NOMO-1 treated with dmso at 0.1 percent for 144 hours (cell line): ENCODE data around the gene CACNA1C.

Experiments used
- DNase-seq: peaks from one replicate; lab custom pipeline; 2025; ENCODE audit not compliant: unreplicated experiment; lab: John Stamatoyannopoulos, UW

CACNA1C gene

DNA sequence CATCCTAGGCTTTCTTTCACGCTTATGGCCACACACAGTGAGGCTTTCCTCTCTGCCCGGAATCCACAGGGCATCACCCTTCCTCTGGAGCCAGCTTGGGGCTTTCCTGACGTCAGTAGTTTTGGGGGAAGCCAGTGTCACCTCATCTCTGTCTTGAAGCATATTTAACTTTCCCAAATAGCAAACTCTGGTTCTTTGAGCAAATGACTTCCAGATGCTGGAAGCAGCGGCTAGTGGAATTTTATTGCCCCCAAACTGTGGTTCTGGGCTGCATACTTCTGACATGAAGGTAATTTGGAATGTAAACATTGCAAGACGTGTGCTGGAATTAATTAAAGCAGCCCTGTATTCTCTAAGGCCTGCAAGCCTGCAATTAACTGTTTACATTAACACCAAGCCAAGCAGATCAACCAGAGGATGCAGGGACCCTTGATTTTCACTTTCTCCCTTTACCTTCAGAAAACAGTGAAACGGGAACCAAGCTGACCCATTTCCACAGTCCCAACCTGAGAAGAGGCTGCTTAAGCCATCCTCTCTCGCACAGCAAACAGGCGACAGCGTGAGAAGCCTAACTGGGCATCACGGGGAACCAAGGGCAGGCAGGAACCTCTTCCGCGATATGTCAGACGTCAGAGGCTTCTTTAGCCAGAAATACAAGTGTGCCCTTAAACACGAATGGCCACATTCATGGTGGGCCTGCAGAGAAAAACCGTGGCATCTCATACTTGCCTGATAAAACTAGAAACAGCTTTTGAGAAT, 258.4 kb downstream of the CACNA1C start:
- DNase-seq = no peak

DNA sequence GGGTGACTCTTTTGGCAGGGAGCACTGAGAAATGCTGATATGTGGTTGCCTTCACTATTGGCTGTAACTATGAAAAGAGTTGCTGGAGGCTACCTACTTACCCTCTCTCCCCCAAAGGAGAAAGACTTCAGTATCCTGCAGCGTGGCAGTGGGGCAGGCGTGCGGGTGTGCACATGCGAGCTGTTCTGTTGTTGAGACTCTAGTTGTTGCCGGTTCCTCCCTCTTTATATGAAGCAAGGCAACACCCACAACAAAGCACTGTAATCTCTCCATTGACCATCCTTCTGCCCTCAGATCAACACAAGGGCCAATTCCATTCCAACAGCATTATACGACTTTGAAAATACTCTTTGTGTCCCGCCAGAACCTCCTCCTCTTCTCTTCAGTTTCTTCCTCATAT, 259.4 kb downstream of the CACNA1C start:
- DNase-seq = no peak

DNA sequence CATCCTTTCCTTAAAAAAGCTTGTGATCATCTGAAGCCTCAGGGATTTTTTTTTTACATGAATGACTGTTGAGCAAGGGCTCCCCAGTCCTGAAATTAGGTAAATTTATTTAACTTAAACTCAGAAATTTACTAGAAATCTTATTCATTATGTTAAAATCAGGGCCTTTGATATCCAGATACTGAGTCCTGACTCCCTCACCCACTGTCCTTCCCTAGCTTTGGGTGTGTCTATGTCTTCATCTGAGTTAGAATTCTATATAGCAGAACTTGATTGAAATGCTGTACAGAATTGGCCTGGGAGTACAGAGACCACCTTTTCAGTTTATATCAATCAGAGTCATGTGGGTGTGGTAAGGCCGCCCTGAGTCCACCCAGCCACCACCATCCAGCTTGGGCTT, 260.0 kb downstream of the CACNA1C start:
- no peak for DNase-seq

DNA sequence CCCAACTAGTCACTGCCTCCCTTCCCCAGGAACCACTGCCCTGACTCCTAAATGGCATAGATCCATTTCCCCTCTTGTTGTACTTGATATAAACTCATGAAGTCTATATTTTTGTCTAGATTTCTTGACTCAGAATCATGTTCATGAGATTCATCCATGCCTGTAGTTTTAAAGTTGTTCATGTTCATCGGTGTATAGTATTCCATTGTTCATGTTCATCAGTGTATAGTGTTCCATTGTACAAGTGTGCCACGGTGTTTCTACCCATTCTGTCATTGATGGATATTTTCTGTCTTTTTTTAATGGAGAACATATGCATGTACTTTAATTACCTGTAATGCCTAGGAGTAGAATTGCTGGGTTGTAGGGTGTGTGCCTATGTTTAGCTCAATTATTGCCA, 261.7 kb downstream of the CACNA1C start:
- DNase-seq = no peak

DNA sequence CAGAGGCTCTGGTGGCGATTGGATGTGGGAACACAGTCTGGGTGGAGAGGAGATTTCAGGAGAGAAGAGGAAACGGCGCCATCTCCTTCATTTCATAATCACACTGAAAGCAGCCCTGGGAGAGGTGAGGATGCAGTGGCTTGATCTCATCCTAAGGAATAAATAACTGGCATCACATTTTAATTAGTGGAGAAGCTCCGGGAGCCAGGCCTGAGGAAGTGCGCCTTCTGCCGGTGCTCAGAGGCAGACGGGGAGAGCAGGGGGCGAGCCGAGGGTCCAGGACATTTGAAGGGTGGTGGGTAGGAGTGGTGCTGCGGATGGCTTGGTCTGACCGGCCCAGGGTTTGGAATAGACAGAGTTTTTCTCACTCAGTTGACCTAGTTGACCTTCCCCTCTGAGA, 265.0 kb downstream of the CACNA1C start:
- DNase-seq = no peak

DNA sequence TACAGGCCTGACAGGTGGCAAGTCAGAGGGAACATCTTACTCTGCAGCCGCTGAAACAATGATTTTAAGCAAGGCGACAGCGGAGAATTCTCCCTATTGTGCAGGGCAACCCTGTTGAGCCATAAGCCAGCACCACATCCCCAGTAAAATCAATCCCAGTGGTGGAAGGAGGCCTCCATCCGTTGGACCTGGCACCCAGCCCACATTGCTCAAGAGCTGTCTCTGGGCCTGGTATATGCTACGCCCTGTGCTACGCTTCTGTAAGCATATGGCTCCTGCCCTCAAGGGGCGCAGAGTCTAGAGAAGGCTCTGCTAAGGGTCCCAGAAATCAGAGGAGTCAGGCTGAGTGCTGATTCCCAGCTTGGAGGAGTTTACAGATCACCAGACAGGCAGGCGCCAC, 265.5 kb downstream of the CACNA1C start:
- no peak for DNase-seq

DNA sequence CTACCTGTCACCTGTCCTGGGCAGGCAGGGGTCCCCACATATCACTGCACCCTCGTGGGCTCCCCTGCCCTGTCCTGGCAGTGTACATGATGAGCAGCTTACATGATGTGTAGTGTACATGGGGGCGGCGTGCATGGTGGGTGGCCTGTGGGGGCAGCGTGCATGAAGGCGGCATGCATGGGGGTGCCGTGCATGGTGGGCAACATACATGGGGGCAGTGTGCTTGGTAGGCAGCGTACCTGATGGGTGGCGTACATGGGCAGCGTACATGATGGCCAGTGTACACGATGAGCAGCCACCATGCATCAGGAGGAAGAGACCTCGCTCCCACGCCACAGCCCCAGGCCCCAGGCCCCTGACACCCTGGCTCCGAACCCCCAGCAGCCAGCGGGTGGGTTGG, 266.3 kb downstream of the CACNA1C start:
- no peak for DNase-seq

DNA sequence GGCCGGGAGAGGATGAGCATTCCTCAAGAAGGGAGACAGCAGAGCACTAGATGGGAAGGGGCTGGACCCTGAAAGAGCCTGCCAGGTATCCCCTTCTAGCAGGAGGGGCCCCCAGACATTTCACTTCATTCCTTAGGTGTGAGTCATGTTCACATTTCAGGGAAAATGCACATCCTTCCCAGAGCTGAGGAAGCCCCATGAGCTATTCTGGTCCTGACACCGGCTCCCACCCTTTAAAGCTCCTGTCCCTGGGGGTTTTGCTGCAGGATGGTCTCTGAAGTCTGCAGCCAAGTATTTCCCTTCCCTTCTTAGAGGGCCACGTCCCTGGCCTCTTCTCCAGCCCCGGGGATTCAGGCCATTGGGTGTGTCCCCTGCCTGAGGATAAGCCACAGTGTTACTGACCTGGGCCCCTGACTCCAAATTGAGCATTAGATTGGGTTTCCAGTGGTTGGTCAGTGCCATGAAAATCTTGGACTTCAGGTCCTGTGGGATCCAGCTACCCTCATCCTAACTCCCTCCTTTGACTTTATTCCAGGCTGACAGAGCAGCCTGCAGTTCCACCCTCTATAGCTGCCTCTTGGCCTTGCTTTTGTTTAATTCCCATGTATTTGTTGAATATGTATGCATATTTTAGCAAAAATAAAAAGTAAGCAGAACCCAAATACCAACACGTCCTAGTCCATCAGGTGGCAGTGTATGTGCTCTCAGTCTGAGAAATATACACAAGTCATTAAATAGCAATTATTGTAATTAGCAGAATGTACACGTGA, 267.1 kb downstream of the CACNA1C start:
- DNase-seq = no peak

DNA sequence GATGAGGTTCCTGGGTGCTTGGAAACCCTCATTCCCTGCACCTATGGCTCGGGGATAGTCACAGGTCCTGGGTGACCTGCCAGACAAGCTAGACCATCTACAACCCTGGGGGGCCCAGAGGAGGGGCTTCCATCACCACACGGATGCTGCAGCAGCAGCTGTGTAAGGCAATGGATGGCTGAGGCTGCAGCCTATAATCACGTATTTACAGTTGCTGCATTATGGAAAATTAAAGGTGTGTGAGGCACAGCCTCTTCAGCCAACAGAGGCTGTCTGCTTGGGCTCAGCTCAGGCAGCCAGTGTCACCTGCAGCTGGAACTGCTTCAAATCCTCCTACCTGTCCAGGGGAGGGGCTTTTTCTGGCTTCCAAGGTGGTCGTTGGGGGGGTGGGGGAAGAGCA, 268.1 kb downstream of the CACNA1C start:
- DNase-seq = no peak

DNA sequence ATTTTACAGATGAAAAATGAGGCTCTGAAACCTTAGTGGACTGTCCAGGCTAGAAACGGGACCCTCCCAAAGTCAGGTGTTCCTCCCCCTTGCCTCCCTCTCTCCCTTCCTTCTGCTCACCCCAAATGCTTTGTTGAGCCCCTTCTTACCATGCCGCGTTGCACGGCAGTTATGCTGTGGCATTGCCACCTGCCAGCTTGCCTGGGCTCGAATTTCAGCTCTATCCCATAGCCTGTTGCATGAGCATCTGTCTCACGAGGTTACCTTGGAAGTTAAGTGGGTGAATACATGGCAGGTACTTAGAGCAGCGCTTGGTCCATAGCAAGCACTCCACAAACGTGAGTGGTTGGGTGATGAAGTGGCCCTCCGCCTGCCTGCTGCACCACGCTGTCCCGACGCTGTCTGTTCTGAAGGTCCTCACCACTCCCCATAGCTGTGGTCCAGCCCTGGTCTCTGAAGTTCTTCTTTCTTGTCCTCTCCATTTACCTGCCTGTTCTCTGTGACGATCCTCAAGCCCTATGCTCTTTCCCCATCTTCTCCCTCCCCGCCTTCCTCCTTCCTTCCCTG, 269.9 kb downstream of the CACNA1C start:
- DNase-seq = no peak

DNA sequence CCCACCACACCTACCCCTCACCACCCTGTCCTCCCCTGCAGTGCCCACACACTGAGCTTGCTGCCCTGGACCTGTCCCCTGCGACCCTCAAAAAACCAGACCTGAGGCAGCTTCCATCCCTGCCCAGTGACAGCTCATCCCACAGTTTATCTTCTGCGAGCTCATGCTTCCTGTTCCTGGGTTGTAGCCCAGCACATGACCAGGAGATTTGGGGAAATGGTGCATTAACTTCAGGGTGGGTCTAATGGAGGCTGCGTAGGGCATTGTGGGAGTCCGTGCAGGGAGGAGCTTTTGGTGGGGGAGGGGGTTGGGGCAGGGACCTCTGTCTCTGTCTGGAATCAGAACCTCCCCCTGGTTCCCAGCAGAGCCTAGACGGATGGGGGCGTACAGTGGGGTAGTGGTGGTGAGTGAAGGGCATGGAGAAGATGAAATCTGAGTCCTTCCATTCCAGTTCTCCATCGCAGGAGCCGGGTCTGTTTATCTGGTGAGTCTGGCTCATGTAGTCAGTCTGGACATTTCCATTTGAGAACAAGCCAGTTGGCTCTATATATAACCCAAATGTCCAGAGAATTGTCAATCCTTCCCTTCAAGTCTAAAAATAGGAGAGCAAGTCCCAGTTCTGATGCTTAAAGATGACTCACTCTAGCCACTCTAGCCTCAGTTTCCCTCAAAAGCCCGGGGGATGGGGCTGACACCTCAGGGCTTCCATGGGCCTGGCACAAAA, 270.9 kb downstream of the CACNA1C start:
- DNase-seq = no peak

DNA sequence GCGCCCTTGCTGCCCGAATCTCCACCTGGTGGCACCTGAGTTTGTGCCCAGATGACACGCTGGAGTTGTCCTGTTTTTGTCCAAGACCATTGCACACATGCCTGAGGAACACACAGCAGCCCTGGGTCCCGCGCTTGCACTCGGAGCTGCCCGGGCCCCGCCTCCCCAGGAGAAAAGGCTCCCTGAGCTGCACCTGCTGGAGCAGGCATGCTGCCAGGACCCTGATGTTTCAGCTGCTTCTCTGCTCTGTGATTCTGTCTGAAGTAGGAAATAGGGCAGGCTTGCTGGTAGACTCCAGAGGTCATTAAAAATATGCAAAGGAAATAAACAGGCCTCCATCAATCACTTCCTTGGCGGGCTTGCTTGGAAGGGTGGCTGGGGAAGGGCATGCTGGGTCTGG, 271.6 kb downstream of the CACNA1C start:
- no peak for DNase-seq

DNA sequence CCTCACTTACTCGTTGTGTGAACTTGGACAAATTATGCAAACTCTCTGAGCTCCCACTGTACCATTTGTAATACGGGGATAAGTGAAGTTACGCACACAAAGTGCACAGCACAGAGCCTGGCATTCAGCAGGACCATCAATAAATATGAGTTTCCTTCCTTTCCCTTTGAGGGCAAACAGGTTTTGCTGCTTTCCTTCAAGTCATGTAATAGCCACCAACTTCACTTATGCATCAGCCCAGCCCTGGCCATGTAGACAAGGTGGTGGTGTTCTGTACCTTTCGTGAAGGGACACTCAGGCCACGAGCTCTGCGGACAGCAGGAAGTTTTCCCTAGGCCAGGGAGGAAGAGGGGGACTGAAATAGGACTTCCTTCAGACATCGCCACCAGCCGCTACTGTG, 272.7 kb downstream of the CACNA1C start:
- no peak for DNase-seq

DNA sequence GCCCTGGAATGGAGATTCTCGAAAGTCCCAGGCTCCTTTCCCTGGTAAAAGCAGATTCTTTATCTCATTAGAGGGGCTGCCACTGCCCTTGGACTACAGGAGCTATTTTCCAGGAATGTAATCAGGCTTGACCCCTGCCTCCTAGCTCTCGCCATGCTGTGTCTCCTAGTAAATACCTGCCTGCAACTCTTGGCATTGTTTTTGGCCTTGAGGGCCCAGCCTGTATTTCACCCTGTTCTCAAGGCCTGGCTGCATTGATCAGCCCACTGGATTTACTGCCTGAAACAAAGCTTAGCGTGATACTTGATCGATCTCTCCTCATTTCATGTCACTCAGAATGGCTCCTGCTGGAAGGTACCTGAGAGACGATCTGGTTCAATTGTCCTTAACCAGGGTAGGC, 273.7 kb downstream of the CACNA1C start:
- DNase-seq = no peak

DNA sequence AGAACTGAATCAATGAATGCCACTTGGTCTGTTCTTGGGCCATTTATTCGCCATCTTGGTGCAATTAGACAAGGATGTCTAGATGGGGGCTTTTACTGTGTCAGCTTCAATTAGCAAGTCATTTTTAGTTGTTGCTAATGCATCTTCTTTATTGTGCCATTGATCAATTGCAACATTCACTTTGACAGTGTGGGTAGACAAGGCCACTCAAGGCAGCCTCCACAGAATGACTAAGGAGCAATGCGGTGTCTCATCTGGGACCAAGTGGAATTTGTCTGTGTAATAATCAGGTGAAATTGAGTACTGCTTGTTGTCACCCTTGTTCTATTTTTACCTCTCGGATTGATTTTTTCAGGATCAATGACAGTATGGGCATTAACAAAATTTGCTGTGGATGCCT, 275.9 kb downstream of the CACNA1C start:
- no peak for DNase-seq

DNA sequence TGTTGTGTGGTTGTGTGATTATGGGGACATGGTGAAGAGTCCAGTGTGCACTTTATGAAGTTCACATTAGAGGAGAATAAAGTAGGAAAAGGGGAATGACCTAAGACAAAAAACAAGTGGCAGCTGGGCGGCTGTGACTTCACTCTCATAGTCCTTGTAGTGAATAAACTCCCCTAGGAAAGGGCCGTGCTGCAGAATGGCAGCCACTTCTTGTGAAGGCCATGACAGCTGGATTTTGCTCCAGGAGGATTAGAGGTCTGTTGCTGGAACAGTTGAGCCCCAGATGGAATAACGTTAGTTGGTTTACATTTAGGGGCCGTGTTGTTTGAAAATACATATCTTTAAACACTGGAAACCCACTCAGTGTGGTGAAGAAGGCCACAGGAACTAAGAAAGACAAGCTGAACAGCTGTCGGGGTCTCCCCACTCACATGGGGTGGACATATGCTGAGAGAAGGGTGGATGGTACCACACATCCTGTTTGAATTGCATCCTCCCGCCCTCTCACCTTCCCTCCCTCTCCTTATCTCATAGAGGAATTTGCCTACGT, 276.9 kb downstream of the CACNA1C start:
- no peak for DNase-seq

DNA sequence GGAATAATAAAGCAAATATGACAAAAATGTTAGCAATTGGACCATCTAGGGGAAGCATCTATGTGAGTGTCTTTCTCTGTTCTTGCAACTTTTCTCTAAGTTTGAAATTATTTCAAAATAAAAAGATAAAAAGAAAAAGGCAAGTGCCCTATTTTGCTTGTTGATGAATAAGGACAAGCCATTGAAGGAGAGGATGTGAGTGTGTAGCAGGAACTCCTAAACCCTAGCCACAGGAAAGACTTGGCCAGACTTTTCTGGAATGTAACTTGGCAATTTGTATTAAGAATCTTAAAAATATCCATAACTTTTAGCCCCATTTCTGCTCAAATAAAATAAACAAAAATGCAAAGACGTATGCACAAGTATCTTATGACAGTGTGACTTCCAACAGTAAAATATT, 279.4 kb downstream of the CACNA1C start:
- DNase-seq = no peak

DNA sequence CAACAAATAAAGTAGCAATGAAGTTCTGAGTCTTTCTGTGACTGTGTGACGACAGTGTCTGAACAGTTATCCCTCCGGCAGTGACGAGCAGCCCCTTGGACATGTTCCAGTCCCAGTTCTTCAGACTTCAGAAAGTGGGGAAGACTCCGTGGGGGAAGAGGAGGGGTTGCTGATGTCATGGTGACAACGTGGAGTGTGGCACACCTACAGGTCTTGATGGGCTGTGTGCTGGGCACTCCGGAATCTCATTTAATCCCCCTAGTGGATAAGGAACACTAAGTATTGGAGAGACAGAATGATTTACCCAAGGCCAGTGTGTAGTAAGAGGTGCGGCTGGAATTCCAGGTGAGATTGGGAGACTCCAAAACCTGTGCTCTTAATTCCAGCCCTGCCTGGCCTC, 280.2 kb downstream of the CACNA1C start:
- no peak for DNase-seq

DNA sequence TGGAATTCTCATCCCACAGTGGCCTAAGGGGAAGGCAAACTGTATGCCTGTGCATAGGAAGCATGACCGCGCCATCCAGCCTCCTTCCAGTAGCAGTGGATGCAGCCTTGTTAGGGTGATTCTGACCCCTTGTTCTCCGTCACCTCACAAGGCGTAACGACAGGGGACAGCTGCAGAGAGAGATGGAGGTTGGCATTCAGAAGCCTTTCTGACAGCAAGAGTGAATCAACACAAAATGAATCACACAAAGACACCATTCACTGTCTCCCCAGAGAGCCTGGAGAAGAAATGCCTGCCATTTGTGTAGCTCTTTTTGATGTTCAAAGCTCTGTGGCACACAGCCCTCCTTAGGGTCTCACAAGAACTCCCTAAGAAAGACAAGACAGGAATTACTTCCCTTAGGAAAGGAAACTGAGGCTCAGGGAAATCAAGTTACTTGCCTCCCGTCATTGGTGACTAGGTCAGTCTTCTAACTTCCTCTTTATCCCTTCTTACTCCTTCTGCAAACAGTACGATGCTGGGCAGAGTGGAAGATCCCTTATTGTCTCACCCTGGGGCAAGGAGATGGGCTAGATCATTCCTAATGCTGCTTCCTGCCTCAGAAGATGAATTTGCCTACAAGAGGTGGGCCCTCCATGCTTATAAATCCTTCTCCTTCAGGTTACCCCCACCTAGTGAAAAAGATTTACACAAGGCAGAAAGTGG, 280.9 kb downstream of the CACNA1C start:
- no peak for DNase-seq

DNA sequence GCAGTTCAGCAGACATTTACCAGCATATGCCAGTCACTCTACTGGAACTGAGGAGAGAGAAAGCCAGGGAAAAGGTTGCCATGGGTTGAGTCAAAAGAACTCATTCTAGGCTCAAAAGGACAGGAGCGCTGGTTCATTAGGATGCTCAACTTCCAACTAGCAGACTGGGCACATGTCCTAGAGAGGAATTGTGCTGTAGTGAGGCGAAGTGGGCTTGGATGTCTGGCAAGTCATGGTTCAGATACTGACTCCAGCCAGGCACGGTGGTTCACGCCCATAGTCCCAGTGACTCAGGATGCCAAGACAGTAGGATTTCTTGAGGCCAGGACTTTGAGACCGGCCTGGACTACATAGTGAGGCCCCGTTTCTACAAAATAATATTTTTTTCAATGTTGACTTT, 281.5 kb downstream of the CACNA1C start:
- no peak for DNase-seq

DNA sequence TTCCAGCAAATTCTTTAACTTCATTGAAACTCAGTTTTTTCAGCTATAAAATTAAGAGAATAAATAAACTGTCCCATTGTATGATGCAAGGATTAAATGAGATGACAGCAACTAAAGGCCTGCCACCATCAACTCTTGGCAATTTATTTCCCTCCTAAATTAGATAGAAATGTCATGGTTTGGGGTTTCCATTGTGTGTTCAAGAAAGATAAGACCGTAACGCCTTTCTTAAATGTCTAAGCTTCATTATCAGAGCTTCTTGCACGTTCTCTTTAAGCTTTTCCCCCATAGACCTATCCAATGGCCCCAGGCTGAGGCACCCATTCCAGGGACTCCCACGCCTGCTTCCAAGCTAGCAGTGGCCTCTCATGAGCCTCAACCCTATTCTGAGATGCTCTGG, 281.9 kb downstream of the CACNA1C start:
- no peak for DNase-seq
